K562 (cell line): ENCODE data around the gene CCT7. TPM values are rescaled to one million over a fixed set of nuclear protein-coding genes. Genes with fewer than 3 reads are reported as not detected.
A peak's percentile ranks its signal among the peaks of the same experiment; 100 is the strongest.

Experiments
- ATAC-seq: fragments of 200-7000 bp; cut with Tn5 transposase; 3 replicates; pipeline ENCODE4 v1.9.1; 2020; ENCODE audit warnings: moderate library complexity
- Bru-seq: library from RNA; stranded (reverse); fragments of 400-500 nt; gene quantifications from one replicate; lab custom pipeline; 2021; lab: Mats Ljungman, UMichigan
- BruChase-seq, 2 experiments: library from RNA; stranded (reverse); fragments of 400-500 nt; gene quantifications; one replicate each; lab custom pipeline; 2021; lab: Mats Ljungman, UMichigan
- BruUV-seq: library from RNA; stranded (reverse); fragments of 400-500 nt; replicated peaks from 2 replicates; lab custom pipeline; 2021; lab: Mats Ljungman, UMichigan
- CTCF ChIA-PET: fragments of 300-600 bp; formaldehyde crosslinking; extraction: SDS; loops from one replicate; lab custom pipeline; 2021; ENCODE audit warnings: low intra/inter-chr PET ratio; lab: Yijun Ruan, JAX
- POLR2A ChIA-PET: fragments of 300-600, 350-650 bp; sonication (Branson Sonifier 250); formaldehyde crosslinking; extraction: SDS; loops from one replicate; lab custom pipeline; 2021; ENCODE audit warnings: antibody characterized with exemption, inconsistent platforms; lab: Yijun Ruan, JAX
- DNase-seq, 4 experiments: peaks; one replicate each; pipeline versions ENCODE4 v3.0.0 to v3.0.0-alpha.2; 2011 to 2018; ENCODE audit warnings: low spot score in 3 of 4, mixed read lengths in 3 of 4; ENCODE audit errors: extremely low read depth in 1 of 4
- FAIRE-seq: peaks from 2 replicates; lab custom pipeline; 2011; peaks lifted over from hg19 to GRCh38; lab: Jason Lieb, UNC
- H2AFZ ChIP-seq: 2 replicates; pipeline ENCODE4 v1.6.0; 2011; ENCODE audit warnings: low read depth, low read length, control low read depth, inconsistent platforms
- H3K27ac ChIP-seq: fragments of 200-600 bp; 3 replicates; pipeline ENCODE4 v1.8.0; 2011; ENCODE audit warnings: low read depth, mild to moderate bottlenecking, control low read depth, inconsistent platforms, low read length, moderate library complexity, mixed read lengths; ENCODE audit errors: extremely low read depth
- H3K27me3 ChIP-seq, 2 experiments: fragments of 300-600 bp in 1 of 2; 2 replicates in 1 of 2; 3 replicates in 1 of 2; pipeline versions ENCODE4 v1.6.0 to v1.8.0; 2011; ENCODE audit warnings: inconsistent platforms in 2 of 2, low read length in 2 of 2, mild to moderate bottlenecking in 1 of 2, mixed read lengths in 1 of 2, moderate library complexity in 1 of 2; ENCODE audit not compliant: control insufficient read depth in 2 of 2, insufficient read depth in 2 of 2
- H3K36me3 ChIP-seq: fragments of 300-600 bp; 3 replicates; pipeline ENCODE4 v1.8.0; 2011; ENCODE audit warnings: mild to moderate bottlenecking, low read length, inconsistent platforms; ENCODE audit not compliant: control insufficient read depth, insufficient read depth
- H3K4me1 ChIP-seq, 2 experiments: fragments of 200-600 bp in 1 of 2; replicated peaks in 1 of 2; 2 replicates in 1 of 2; 3 replicates in 1 of 2; pipeline versions ENCODE4 v1.5.1 to v1.8.0; 2011; ENCODE audit warnings: inconsistent platforms in 2 of 2, low read length in 2 of 2, mild to moderate bottlenecking in 1 of 2, mixed read lengths in 1 of 2, moderate library complexity in 1 of 2; ENCODE audit not compliant: control insufficient read depth in 2 of 2, insufficient read depth in 2 of 2
- H3K4me2 ChIP-seq: 2 replicates; pipeline ENCODE4 v1.6.1; 2011; ENCODE audit warnings: low read length, control low read depth, inconsistent platforms, mixed read lengths; ENCODE audit not compliant: insufficient read depth
- H3K4me3 ChIP-seq: fragments of 200-600 bp; sonication (generic), shearing (Covaris generic); 2 replicates; pipeline ENCODE4 v1.5.1; 2016; ENCODE audit warnings: control low read depth, inconsistent platforms
- H3K79me2 ChIP-seq: fragments of 200-600 bp; 3 replicates; pipeline ENCODE4 v1.8.0; 2011; ENCODE audit warnings: low read length, inconsistent platforms; ENCODE audit not compliant: control insufficient read depth, insufficient read depth
- H3K9ac ChIP-seq, 2 experiments: 2 replicates each; pipeline versions ENCODE4 v1.6.0 to v1.6.1; 2011; ENCODE audit warnings: low read depth in 2 of 2, low read length in 2 of 2, control low read depth in 1 of 2, inconsistent platforms in 1 of 2, mild to moderate bottlenecking in 1 of 2, mixed read lengths in 1 of 2; ENCODE audit not compliant: insufficient read depth in 1 of 2
- H3K9me1 ChIP-seq: one replicate; pipeline ENCODE4 v1.6.0; 2011; ENCODE audit warnings: inconsistent platforms, mild to moderate bottlenecking, low read length, moderate library complexity; ENCODE audit not compliant: control insufficient read depth, insufficient read depth
- H3K9me3 ChIP-seq: replicated peaks from 2 replicates; pipeline ENCODE4 v1.5.1; 2011; ENCODE audit warnings: low read depth, low read length, inconsistent platforms; ENCODE audit not compliant: control insufficient read depth, insufficient read depth
- H4K20me1 ChIP-seq: replicated peaks from 2 replicates; pipeline ENCODE4 v1.6.1; 2011; ENCODE audit warnings: low read length, inconsistent platforms, mixed read lengths; ENCODE audit not compliant: control insufficient read depth, insufficient read depth
- BDP1 ChIP-seq: IDR thresholded peaks from 3 replicates; pipeline ENCODE4 v1.6.1; 2011; ENCODE audit not compliant: insufficient read length, insufficient read depth
- KHSRP ChIP-seq: fragments of 450-650 bp; IDR thresholded peaks from 2 replicates; pipeline ENCODE4 v1.6.1; 2017
- MED1 ChIP-seq: sonication (generic); formaldehyde crosslinking; IDR thresholded peaks from 2 replicates; pipeline ENCODE4 v1.8.1; 2023; ENCODE audit warnings: missing genetic modification reagents, borderline replicate concordance
- NCOA6 ChIP-seq: fragments of 450-650 bp; IDR thresholded peaks from 2 replicates; pipeline ENCODE4 v1.6.1; 2017; ENCODE audit warnings: mild to moderate bottlenecking
- TCF3 ChIP-seq: sonication (generic); formaldehyde crosslinking; IDR thresholded peaks from 2 replicates; pipeline ENCODE4 v1.4.0; 2020; ENCODE audit warnings: mild to moderate bottlenecking, missing genetic modification reagents
- TFAP4 ChIP-seq: sonication (generic); formaldehyde crosslinking; IDR thresholded peaks from 2 replicates; pipeline ENCODE4 v1.8.0; 2022; ENCODE audit warnings: missing genetic modification reagents, mild to moderate bottlenecking, moderate library complexity, borderline replicate concordance
- ZNF217 ChIP-seq: sonication (generic); formaldehyde crosslinking; IDR thresholded peaks from 2 replicates; pipeline ENCODE4 v1.8.0; 2022; ENCODE audit warnings: mild to moderate bottlenecking, missing genetic modification reagents
- WGBS: fragments of 100-300 bp; shearing (Covaris generic); methylation state at CpG from one replicate; pipeline ENCODE4 v1.1.6; 2016; ENCODE audit warnings: low coverage, mixed read lengths; ENCODE audit not compliant: insufficient coverage; ENCODE audit errors: missing lambda C conversion rate; 5-methylcytosine and 5-hydroxymethylcytosine counted together
- in situ Hi-C: fragments of 300-500 bp; cut with MboI; formaldehyde crosslinking; loops from 4 replicates; pipeline ENCODE4 v1.15.0; 2018; ENCODE audit warnings: inconsistent platforms, mixed read lengths
- intact Hi-C: fragments of 100-400 bp; cut with micrococcal nuclease; formaldehyde crosslinking; loops from 2 replicates; pipeline ENCODE4 v1.14.2; 2022
- long read RNA-seq, 3 experiments: library from polyadenylated mRNA in 2 of 3; library from RNA in 1 of 3; unstranded in 2 of 3; stranded (forward) in 1 of 3; transcript quantifications; one replicate each; pipeline ENCODE4 v2.0.0, GENCODE V29; 2019 to 2022
- polyA minus RNA-seq, 3 experiments: library from RNA; depleted of rRNA, polyadenylated mRNA; stranded (reverse); fragments of >200 nt; gene quantifications; 2 replicates each; pipeline ENCODE4 v1.2.3, GENCODE V29; 2011
- polyA plus RNA-seq, 8 experiments: library from polyadenylated mRNA; depleted of rRNA in 4 of 8; stranded (reverse) in 5 of 8; unstranded in 3 of 8; fragments of >200 nt; fragmentation: Nextera tagmentation in 2 of 8; fragmentation: Illumina TruSeq in 1 of 8; extraction: Ambion mirVana in 2 of 8; extraction: Trizol in 1 of 8; gene quantifications; 2 replicates each; pipeline versions ENCODE4 v1.2.1 to v1.2.3, GENCODE V29; 2011 to 2014; ENCODE audit warnings: inconsistent platforms in 1 of 8, missing spikeins in 1 of 8
- total RNA-seq, 7 experiments: library from RNA; depleted of rRNA in 6 of 7; stranded (reverse); fragments of >200 nt in 6 of 7; fragmentation: Illumina TruSeq in 2 of 7; extraction: Trizol in 2 of 7; gene quantifications; 2 replicates each; pipeline versions ENCODE4 v1.2.1 to v1.2.3, GENCODE V29; 2011 to 2021; ENCODE audit warnings: low replicate concordance in 1 of 7
- TF ChIP-seq, protein P1 (sequence below): sonication (generic); formaldehyde crosslinking; IDR thresholded peaks from 2 replicates; pipeline ENCODE4 v1.8.0; 2023; ENCODE audit warnings: missing genetic modification reagents, mild to moderate bottlenecking, borderline replicate concordance

The CCT7 gene
- total RNA-seq (2011; cell fraction: chromatin; rRNA removed; ENCODE audit: low replicate concordance), result 147 and 196 TPM in 2 replicates
- 171 and 174 TPM in 2 replicates for total RNA-seq (2011; cell fraction: nucleolus; rRNA removed)
- total RNA-seq (2011; cell fraction: nucleoplasm; rRNA removed), result 140 and 154 TPM in 2 replicates
- 638 and 695 TPM in 2 replicates for total RNA-seq (2014; rRNA removed)
- total RNA-seq (2014; rRNA removed; fragmentation: Illumina TruSeq; extraction: Trizol), result 579 and 592 TPM in 2 replicates
- 599 and 679 TPM in 2 replicates for total RNA-seq (2015; rRNA removed; fragmentation: Illumina TruSeq; extraction: Trizol)
- 647 and 659 TPM in 2 replicates for total RNA-seq (2021)
- polyA plus RNA-seq (2011; rRNA removed), result 366 and 847 TPM in 2 replicates
- 404 and 796 TPM in 2 replicates for polyA plus RNA-seq (2011; cell fraction: cytosol; rRNA removed)
- polyA plus RNA-seq (2011; cell fraction: nucleus; rRNA removed), result 126 and 224 TPM in 2 replicates
- polyA plus RNA-seq (2012), result 329 and 1,243 TPM in 2 replicates
- 833 and 856 TPM in 2 replicates for polyA plus RNA-seq (2014; fragmentation: Illumina TruSeq; extraction: Trizol)
- polyA plus RNA-seq (2014; fragmentation: Nextera tagmentation; extraction: Ambion mirVana), result 100 to 1,000 TPM; 326 to 587 TPM
- polyA plus RNA-seq (2014; rRNA removed), result 625 and 697 TPM in 2 replicates
- polyA minus RNA-seq (2011; rRNA and poly(A)+ RNA removed), result 536 and 870 TPM in 2 replicates
- polyA minus RNA-seq (2011; cell fraction: cytosol; rRNA and poly(A)+ RNA removed), result 230 and 274 TPM in 2 replicates
- 90.9 and 94.3 TPM in 2 replicates for polyA minus RNA-seq (2011; cell fraction: nucleus; rRNA and poly(A)+ RNA removed)
- percentile 96 among the genes with signal in this experiment for Bru-seq, nascent RNA
- BruChase-seq, experiment 1, labeled RNA remaining after a 2-hour chase, result percentile 95 among the genes with signal in this experiment
- BruChase-seq, experiment 2, labeled RNA remaining after a 6-hour chase, result percentile 95 among the genes with signal in this experiment
- long read RNA-seq, experiment 1, transcript CCT7-216 (10 exons, 1,674 nt), result minor isoform, 5 of 1,793 reads
- long read RNA-seq, experiment 1, transcript CCT7-201 (12 exons, 1,916 nt), result major isoform, 1,501 of 1,793 reads
- long read RNA-seq, experiment 1, transcript CCT7-215 (13 exons, 2,031 nt), result minor isoform, 10 of 1,793 reads
- long read RNA-seq, experiment 1, partial matches to known transcripts, result 220 of 1,793 reads
- long read RNA-seq, experiment 1, other reads (novel, unspliced or antisense), result 53 of 1,793 reads
- long read RNA-seq, experiment 2, transcript CCT7-201 (12 exons, 1,916 nt), result major isoform, 490 of 781 reads
- long read RNA-seq, experiment 2, partial matches to known transcripts, result 205 of 781 reads
- long read RNA-seq, experiment 2, other reads (novel, unspliced or antisense), result 79 of 781 reads
- long read RNA-seq, experiment 3, transcript CCT7-201 (12 exons, 1,916 nt), result major isoform, 1,376 of 1,508 reads
- long read RNA-seq, experiment 3, transcript CCT7-215 (13 exons, 2,031 nt), result minor isoform, 9 of 1,508 reads
- long read RNA-seq, experiment 3, partial matches to known transcripts, result 72 of 1,508 reads
- long read RNA-seq, experiment 3, other reads (novel, unspliced or antisense), result 46 of 1,508 reads

- peak; percentile 80 for FAIRE-seq
- Histone ChIP-seq H3K79me2 (peaks cover 66% of the 10 kb centered on the region), H3K36me3 (peaks cover 47% of the 10 kb centered on the region), H2AFZ (peak within 1 kb of the TSS; percentile 95), H3K9ac (peak within 1 kb of the TSS; percentile 94 to 95), H4K20me1 (peaks cover 38% of the 10 kb centered on the region), H3K4me3 (peak within 1 kb of the TSS; percentile 95), H3K27ac (peak within 1 kb of the TSS; percentile 87), H3K4me1 (peaks cover 16 to 19% of the 10 kb centered on the region in 2 experiments; a peak in 3 of 5 replicates), H3K9me1 (peaks cover 11% of the 10 kb centered on the region), H3K4me2 (peak within 1 kb of the TSS; percentile 98), H3K27me3 (no peaks in the 10 kb centered on the region), H3K9me3 (no peaks in the 10 kb centered on the region)
- intact Hi-C loops, result loop anchor here (1.0 kb wide), 1 partner anchor 20 kb away; the partner anchor contains the start of gene SMYD5
- ATAC-seq, result peak; percentile 83
- ChIA-PET POLR2A (interaction anchor here (0.5 to 6.3 kb wide), 16 partner anchors 10 to 452 kb away, joined by 3 to 43 read pairs (median 6); no protein-coding TSS in a partner anchor), CTCF (no interaction called here)
- peak; percentile 78 to 93 (median 85) for DNase-seq
- in situ Hi-C loops, result no loop called here
- WGBS, result 1% methylated on average over 57 of the region's 69 CpGs
- TSS peak; percentile 72 for BruUV-seq
- no peak for TF ChIP-seq TCF3 (CRISPR knock-in tag)
- no peak for TF ChIP-seq TFAP4 (CRISPR knock-in tag)
- TF ChIP-seq MED1 (CRISPR knock-in tag), result no peak
- TF ChIP-seq ZNF217 (CRISPR knock-in tag), result no peak
- no peak for TF ChIP-seq NCOA6
- TF ChIP-seq KHSRP, result no peak
- no peak for TF ChIP-seq BDP1
- TF ChIP-seq, protein P1, sequence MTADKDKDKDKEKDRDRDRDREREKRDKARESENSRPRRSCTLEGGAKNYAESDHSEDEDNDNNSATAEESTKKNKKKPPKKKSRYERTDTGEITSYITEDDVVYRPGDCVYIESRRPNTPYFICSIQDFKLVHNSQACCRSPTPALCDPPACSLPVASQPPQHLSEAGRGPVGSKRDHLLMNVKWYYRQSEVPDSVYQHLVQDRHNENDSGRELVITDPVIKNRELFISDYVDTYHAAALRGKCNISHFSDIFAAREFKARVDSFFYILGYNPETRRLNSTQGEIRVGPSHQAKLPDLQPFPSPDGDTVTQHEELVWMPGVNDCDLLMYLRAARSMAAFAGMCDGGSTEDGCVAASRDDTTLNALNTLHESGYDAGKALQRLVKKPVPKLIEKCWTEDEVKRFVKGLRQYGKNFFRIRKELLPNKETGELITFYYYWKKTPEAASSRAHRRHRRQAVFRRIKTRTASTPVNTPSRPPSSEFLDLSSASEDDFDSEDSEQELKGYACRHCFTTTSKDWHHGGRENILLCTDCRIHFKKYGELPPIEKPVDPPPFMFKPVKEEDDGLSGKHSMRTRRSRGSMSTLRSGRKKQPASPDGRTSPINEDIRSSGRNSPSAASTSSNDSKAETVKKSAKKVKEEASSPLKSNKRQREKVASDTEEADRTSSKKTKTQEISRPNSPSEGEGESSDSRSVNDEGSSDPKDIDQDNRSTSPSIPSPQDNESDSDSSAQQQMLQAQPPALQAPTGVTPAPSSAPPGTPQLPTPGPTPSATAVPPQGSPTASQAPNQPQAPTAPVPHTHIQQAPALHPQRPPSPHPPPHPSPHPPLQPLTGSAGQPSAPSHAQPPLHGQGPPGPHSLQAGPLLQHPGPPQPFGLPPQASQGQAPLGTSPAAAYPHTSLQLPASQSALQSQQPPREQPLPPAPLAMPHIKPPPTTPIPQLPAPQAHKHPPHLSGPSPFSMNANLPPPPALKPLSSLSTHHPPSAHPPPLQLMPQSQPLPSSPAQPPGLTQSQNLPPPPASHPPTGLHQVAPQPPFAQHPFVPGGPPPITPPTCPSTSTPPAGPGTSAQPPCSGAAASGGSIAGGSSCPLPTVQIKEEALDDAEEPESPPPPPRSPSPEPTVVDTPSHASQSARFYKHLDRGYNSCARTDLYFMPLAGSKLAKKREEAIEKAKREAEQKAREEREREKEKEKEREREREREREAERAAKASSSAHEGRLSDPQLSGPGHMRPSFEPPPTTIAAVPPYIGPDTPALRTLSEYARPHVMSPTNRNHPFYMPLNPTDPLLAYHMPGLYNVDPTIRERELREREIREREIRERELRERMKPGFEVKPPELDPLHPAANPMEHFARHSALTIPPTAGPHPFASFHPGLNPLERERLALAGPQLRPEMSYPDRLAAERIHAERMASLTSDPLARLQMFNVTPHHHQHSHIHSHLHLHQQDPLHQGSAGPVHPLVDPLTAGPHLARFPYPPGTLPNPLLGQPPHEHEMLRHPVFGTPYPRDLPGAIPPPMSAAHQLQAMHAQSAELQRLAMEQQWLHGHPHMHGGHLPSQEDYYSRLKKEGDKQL (CRISPR knock-in tag), result no peak
Measured at GRCh38 chr2:73233932-73234832, at the start of gene CCT7. CCT7 (plus strand) TSS chr2:73234308; CDS start chr2:73234379, 71 bp downstream.
